OCI-M2 (cell line): ENCODE measurements around the gene RTF2.
A peak's percentile ranks its signal among the peaks of the same experiment; 100 is the strongest.

Source experiments
- DNase-seq: peaks from one replicate; lab custom pipeline; 2025; ENCODE audit not compliant: unreplicated experiment; lab: John Stamatoyannopoulos, UW

Gene RTF2

DNA sequence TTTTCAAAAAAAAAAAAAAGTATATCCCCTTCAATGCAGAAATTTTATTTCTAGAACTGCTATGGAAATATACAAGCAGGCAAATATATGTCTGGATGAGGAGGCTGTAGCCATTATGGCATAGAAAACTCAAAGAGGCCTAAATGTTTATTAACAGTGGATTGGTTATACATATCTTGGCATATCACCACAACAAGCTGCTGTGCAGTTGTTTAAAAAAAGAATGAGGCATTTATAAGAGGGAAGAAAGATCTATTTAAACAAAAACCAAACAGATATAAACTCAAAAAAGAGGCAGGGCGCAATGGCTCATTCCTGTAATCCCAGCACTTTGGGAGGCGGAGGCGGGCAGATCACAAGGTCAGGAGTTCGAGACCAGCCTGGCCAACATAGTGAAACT, 30.1 kb upstream of the RTF2 start:
- no peak for DNase-seq

DNA sequence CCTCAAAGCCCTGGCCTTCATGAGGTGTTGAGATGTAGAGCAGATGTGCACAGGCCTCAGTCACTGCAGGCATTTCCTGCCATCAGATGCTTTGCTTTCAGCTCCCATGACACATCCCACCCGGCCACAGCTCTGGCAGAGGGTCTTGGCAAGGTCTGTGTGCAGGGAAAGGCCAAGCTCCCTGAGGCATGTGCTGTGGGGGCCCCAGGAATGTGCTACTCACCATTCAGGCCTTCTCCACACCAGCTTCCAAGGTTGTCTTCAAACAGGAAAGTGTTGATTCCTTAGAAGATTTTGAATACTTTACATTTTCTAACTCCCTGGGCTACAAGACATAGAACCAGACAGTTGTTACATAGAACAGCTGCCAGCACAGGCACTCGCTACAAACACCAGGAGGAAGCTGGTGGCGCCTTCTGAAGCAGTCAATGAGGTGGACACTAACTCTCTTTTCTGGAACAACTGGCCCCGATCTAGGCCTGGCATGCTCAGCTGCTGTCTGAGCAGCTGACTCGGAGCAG, 28.6 kb upstream of the RTF2 start:
- DNase-seq: no peak

DNA sequence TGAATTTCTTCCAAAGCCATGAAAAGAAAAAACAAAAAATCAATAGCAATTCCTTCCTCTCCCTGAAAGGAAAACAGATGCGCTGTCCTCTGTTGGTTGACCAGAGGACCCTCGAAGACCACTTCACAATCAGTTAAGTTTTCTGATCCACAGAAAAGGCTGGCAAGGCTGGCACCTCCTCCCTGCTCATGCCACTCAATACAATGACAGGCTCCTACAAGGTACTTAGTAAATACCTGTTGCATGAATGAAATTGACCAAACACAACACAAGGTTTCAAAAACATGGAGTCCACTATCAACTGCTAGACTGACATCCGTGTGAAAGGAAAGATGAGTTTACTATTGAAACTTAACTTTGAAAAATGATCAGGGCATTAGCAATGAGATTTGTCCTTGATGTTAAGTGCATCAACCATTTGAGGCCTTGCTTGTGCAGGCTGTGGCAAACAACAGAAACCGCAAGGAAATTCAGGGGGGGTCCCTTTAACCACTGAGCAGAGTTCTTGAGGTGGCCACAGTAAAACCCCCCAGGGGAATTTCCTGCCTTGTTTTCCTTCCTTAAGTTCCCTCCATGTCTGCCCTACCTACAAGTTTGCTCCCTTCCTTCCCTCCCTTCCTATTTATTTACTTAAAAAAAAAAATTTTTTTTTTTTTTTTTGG, 27.9 kb upstream of the RTF2 start:
- no peak for DNase-seq

DNA sequence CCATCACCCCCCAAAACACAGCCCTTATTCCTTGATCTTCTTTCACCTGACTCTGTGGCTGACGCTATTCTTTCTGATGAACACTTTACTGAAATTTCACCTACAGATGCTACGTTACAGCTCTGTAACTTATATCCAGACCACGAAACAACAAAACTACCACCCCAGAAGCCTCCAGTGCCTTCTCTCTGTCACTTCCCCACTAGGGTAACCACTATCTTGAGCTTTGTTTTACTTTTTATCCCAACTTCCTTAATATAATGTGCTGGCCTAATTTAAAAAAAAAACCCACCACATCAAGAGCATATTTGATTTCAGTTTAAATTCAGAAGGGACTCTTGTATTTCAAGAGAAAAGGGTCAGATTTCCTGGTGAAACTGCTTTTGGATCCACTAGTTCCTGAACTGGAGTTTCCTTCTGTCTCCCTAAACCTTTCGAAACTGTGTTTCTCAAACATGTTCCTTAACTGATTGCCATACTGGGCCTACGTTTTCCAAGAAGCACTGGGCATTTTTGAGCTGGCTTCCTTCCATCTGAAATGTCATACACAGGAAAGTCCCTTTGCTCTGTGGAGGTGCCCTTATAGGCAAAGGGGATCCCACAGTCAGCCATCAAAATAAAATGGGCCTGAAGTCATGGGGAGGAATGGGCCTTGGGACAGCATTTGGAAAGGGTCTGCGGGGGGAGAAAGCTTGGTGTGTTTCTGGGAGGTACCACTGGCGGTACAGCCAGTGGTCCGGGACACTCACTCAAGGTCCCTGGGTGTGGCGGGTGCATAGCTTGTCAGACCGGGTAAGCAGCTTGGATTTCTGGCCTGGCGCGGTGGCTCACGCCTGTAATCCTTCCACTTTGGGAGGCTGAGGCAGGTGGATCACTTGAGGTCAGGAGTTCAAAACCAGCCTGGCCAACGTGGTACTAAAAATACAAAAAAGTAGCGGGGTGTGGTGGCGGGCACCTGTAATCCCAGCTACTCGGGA, 25.8 kb upstream of the RTF2 start:
- DNase-seq: no peak

DNA sequence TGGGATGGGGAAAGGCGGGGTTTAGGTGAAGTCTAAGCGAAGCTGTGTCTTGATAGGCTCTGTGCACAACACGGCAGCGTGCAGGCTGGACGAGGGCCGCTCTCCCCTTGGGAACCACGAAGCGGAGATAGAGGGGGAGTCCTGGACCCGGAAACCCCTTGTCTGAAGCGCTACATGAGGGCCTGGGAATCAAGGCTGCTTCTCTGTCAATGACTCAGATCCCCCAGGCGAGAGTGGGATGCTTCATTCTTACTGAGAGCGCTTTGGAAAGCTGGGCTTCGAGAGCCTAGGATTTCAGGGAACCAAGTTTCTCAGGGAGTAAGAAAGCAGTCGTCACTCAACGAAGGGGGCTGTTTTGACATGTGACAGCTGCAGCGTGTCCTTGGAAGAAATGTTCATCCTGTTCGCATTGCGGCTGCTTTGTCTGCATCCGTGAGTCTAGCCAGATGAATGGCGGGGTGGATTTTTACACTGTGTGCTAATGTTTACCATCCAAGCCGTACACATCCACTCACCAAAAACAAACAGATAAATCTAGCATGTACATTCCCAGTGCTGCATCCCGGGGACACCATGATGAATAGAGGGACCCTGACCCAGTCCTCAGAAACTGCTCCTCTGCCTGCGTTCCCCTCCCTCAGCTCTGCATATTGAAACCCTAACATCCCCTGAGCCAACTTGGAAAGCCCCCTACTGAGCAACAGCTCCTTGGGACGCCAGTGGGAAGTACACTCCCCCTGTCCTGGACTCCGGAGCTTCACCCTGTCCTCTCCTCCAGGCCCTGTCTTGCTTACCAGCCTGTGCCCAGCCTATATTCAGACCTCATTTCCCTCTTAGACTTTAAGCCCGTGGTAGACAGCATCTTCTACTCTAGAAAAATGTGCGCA, 24.5 kb upstream of the RTF2 start:
- no peak for DNase-seq

DNA sequence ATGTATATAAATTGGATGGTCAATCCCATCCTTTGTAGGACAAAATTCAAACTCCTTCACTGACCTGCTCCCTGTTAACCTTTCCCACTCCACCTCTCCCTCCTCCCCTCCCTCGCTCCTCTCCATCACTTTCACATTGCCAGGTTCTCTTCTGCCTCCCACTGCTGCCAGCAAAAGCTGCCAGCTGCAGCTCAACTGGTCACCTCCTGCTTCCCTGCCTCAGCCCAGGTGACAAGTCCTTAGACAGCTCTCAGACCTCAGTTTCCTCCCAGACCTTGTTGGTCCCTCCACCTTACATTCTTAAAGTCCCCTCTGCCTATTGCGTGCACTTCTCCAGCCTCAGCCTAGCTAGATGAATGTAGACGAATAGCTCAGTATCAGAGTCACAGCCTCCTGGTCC, 23.3 kb upstream of the RTF2 start:
- no peak for DNase-seq

DNA sequence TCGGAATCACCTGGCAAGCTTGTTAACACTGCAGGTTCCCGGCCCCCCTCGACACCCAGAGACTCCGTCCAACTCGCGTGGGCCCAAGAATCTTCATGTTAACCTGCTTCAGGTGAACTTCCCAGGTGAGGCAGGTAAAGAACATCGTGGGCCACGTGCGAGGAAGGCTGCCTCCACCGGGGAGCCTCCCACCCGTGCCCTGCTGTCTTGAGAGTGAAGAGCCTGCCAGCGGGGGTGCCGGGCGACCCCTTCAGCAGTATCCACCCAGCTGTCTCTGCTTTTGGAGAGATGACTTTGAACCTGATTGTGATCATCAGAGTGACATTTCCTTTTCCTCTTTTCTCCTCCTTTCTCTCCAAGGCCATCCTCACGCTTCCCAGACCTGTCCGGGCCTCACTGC, 22.9 kb upstream of the RTF2 start:
- DNase-seq: no peak

DNA sequence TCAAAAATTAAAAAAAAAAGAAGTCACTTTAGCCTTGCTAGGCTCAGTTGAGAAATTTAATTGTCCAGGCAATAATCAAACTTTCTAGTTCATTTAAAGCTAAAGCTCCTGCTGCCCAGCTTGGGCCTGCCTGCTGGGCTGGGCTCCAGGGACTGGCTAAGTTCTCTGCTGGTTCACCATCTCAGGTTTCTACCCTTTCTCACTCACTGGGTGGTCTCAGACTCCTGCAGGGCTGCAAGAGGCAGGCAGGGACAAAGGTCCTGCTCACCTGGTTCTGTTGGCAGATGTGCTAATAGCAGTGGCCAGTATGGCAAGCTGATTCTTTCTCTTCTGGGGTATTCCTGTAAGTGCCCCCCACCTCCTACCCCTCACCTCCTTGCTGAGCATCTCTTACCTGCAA, 21.2 kb upstream of the RTF2 start:
- no peak for DNase-seq

DNA sequence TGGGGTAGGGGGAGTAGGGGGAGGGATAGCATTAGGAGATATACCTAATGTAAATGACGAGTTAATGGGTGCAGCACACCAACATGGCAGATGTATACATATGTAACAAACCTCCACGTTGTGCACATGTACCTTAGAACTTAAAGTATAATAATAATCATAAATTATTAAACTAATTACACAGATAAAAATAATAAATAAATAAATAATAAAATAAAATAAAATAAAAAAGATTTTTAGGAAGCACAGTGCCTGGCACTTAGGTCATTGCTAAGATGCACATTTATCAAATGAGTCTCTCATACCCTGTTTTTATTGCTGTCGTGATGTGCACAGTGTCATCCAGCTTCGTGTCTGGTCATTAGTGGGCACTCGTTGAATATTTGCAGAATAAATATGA, 19.0 kb upstream of the RTF2 start:
- DNase-seq: no peak

DNA sequence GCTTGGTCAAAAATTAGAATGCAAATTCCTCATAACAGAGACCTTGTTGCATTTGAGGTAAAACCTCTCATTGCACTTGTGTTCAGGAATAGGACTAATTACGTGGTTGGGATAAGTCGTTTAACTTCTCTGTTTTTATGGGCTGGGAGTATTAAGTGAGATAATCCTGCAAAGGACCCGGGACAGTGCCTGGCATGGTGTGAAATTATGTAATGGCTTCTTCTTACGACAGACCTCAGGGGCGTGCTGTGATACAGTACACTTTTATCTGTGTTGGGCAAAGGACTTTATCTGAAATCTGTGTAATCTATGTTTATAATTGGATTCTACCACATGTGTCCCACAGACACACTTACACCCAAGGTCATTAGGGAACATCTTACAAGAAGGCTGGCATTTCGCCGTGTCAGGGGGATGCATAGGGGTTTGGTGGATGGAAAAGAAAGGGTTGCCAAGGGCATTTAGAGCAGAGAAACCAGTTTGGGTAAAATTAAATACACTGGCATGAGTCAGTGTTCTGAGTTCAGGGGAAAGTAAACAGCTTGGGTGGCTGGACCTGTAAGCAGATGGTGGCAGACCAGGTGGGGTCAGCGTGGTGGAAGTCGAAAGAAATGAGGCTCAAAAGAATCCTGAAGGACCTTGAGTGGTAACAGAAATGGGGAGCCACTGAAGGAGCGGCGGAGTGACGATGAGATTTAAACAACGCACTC, 17.2 kb upstream of the RTF2 start:
- DNase-seq: no peak

DNA sequence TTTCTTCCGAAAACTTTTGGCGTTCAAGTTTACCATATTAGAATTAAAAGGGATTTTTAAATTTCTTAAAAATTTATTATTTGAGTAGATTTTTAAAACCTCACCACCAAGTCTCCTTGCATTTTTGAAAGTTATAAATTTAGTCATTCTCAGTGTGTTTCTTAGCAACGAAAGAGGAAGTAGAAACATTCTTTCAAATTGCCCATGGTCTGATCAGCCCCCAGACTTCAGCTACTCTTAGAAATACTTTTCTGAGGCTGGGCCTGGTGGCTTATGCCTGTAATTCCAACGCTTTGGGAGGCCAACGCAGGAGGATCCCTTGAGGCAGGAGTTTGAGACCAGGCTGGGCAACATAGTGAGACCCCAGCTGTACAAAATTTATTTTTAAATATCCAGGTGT, 15.1 kb upstream of the RTF2 start:
- DNase-seq: no peak

DNA sequence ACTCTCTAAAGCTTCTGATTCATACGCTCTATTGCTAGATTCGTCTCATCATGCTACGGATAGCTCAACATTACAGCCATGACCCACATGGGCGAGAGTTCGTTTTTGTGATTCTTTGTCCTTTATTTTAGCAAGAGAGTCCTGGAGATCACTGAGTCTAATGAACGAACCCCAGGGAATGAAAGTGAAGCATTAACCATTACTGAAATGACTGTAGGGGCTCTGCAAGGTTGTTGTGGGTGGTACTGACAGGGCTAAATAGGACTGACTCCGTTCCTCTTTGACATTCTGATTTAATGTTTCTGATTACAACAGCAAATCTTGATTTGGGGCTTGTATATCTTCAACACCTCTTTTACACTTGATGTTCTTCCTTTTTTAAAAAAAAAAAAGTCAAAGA, 13.7 kb upstream of the RTF2 start:
- no peak for DNase-seq

DNA sequence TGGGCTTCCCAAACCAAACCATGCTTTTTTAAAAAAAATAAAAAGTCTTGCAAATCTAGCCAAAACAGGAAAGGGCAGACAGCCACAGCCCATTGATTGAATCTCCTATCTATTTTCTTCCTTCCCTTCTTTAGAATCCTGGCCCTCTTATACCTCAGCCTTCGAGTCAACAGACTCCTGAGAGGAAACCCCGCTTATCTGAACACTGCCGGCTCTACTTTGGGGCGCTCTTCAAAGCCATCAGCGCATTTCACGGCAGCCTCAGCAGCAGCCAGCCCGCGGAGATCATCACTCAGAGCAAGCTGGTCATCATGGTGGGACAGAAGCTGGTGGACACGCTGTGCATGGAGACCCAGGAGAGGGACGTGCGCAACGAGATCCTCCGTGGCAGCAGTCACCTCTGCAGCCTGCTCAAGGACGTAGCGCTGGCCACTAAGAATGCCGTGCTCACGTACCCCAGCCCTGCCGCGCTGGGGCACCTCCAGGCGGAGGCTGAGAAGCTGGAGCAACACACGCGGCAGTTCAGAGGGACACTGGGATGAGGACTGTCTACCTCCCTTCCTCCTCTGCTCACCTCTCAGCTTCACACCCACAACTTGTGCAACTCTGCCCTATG, 10.1 kb upstream of the RTF2 start:
- DNase-seq: peak; percentile 11

DNA sequence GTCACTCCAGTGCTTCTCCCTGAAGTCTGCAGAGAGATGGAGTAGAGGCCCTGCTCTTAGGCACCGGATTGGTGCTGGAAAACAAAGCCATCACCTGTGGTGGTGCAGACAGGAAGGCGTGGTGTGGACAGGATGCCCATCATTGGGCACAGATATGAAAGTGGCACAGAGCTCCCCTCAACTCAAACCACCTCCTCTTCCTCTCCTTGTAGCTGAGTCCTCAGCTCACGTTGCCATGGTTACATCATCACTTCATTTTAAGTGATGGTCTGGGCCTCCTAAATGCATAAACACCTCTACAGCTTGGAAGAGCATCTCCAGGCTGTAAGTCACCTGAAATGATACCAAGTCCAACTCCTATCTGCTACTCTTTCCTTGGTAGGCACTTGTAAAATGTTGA, 8.0 kb upstream of the RTF2 start:
- DNase-seq: no peak

DNA sequence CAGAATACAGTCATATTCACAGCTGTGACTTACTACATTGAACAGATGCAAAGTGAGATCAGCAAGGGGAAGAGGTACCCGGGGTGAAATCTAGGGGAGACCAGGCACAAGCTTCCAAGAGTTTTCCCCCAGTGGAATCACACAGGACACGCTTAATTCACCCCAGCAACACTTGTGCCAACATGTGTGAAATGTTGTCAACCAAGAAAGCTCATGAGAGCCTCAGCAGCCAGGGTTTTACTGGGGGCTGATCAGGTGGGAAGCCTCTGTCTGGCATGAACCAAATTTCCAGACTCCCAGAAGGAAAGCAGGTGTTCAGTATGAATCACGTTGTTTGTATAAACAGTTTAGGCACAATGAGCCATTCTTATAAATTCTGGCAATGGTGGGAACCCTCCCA, 6.9 kb upstream of the RTF2 start:
- no peak for DNase-seq

DNA sequence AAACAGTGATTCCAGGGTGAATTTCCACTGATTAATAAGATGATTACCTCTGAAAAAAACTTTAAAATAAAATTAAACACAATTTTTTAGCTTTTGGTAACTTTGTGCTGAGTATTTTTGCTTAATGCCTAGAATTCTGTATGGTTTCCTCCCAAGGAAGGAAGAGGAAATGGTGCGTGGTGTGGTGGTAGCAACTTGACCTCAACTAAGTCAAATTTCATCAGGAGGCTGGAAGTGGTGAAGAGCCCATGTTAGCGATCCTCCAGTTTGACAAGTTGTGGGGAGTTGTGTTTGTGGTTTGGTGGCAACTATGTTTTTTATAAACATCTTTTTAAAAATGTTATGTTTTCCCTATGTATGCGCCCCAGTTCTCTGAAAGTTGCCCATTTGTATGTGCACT, 5.0 kb upstream of the RTF2 start:
- DNase-seq: no peak

DNA sequence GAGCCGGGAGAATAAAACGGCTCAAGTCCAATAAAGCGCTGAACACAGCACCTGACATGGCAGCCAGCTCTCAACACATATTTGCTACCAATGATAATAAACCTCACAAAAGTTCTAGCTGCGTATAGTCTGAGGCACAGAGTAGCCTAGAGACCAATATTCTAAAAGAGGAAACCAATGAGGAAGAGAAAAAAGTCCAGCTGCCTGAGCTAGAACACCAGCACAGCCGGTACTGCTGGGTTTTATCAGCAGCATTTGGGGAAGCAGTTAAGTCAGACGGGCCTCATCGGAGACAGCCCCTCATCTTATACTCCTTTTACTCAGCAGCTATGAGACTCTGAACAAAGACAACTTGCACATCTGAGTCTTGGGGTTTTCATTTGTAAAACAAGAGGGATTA, 2.4 kb upstream of the RTF2 start:
- peak; percentile 39 for DNase-seq

DNA sequence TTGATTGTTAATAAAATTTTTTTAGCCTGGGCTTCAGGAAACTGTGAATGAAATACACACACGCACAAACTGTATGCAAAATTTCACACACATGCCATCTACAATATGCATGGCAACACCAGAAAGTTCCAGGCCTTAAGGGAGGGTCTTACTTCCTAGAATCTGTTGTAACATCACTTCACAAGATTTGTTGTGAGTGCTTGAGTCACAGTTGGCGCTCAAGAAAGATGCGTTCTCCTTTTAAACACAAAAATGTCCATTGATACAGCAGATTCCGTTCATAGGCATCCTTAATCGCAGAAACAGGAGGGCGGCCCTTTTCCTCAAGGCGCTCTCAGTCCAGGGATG, 485 bp upstream of the RTF2 start:
- no peak for DNase-seq

DNA sequence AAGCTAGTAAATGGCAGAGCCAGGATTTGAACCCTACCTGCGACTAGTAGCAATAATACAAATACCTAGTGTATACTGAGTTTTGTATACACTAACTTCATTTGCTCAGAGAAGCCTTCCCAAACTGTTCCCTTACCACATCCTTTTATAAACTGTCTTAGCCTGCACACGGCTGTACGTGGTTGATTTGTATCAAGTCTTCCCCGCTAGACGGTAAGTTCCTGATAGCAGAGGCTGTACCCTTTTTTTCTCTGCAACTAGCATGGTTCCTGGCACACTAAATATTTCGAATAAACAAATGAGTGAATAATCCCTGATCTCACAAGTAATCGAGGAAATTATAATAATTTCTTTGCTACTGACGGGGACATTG, 636 bp downstream of the RTF2 start:
- no peak for DNase-seq

DNA sequence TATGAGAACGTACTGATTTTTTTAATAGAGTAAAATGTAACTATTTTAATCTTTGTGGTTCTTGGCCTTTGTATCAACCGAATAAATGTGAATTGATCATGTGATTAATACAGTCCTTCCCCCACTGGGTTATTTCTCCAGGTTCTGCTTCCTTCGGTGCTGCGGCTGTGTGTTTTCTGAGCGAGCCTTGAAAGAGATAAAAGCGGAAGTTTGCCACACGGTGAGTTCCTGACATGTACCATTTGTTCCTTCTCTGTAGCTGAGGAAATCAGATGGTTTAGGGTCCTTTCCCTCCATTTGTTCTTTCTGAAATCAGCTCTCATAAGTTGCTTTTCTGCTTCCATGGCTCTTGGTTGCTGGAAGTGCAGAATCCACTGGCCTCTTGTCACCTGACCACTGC, 15.5 kb downstream of the RTF2 start:
- DNase-seq: no peak
